ENCODE results near the gene SPATS2. TPM values are rescaled to one million over a fixed set of nuclear protein-coding genes. Genes with fewer than 3 reads are reported as not detected.

SPATS2 gene
- total and polyA plus RNA-seq, 2 donors (not counting 3 experiments of a cell fraction or from before 2014, with no cell fraction given): 55.8 to 66.5 TPM

DNA sequence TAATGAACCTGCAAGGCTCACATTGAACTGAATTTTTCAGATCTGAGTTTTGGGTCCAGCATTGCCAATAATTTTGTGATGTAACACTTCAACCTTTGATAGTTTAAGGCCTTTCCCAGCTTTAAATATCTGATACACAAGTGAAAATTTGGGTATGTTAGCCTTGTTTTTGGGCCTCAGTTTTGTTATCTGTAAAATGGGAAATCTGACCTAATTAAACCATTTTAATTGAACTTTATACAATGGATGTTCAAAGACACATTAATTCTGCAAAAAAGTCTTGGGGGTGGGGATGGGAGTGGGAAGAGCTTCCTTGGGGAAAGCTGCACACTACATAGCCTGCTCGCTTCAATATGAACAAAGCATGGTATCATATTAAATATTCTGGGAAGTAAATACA, 5.2 kb upstream of the SPATS2 start:
- no peak for DNase-seq (ENCODE audit: low read depth, low spot score)
- Histone ChIP-seq H3K9me1 (replicated peaks; ENCODE audit: control insufficient read depth, extremely low read depth, insufficient read depth, low read length) (no peaks in the 10 kb centered on the region), H3K79me2 (ENCODE audit: control insufficient read depth, insufficient read depth, low read length) (peaks cover 2% of the 10 kb centered on the region), H3K4me2 (ENCODE audit: insufficient read depth, low read length) (no peak overlapping the region), H3K27me3 (ENCODE audit: control insufficient read depth in 2 of 2, insufficient read depth in 2 of 2, low read length in 2 of 2) (no peaks in the 10 kb centered on the region), H4K20me1 (replicated peaks; ENCODE audit: control insufficient read depth, extremely low read depth, insufficient read depth, low read length) (no peaks in the 10 kb centered on the region), H3K9me3 (replicated peaks; ENCODE audit: control insufficient read depth, insufficient read depth, low read length) (no peaks in the 10 kb centered on the region), H3K4me1 (ENCODE audit: control insufficient read depth, extremely low read depth, insufficient read depth, low read length) (peaks cover 15% of the 10 kb centered on the region), H3K36me3 (ENCODE audit: control insufficient read depth in 2 of 2, extremely low read depth in 1 of 2, insufficient read depth in 2 of 2, low read length in 2 of 2) (no peaks in the 10 kb centered on the region), H3K4me3 (replicated peaks in 1 of 3; ENCODE audit: insufficient read depth in 1 of 3, low read depth in 1 of 3, low read length in 3 of 3) (no peak overlapping the region), H2AFZ (ENCODE audit: low read depth, low read length) (no peak overlapping the region), H3K9ac (replicated peaks; ENCODE audit: extremely low read depth, insufficient read depth, low read length) (no peak overlapping the region), H3K27ac (ENCODE audit: insufficient read depth, low read depth, low read length) (no peak overlapping the region)
- TF ChIP-seq GATA2 (IDR thresholded peaks at IDR 0.05; ENCODE audit: insufficient read depth, insufficient read length, low read depth, low read length) (no peak), EZH2 (IDR thresholded peaks at IDR 0.05; ENCODE audit: borderline replicate concordance, low read depth, low read length, severe bottlenecking) (no peak)
- POLR2A ChIA-PET: no interaction called here
- intact Hi-C loops (cut with micrococcal nuclease): no loop called here
- CTCF ChIA-PET: interaction anchor here (1.1 to 12.8 kb wide), 5 partner anchors 10 to 219 kb away, joined by 4 to 679 read pairs (median 181); partner anchors contain the start of gene DNAJC22
- BruUV-seq (replicated peaks): no TSS peak
- dilution Hi-C loops (cut with MboI; ENCODE audit: extremely low pct_ligation_motif_present, low sequenced_read_pairs): loop anchor here (25.0 kb wide), 1 partner anchor 150 kb away; no protein-coding TSS in a partner anchor
- no peak for FAIRE-seq

DNA sequence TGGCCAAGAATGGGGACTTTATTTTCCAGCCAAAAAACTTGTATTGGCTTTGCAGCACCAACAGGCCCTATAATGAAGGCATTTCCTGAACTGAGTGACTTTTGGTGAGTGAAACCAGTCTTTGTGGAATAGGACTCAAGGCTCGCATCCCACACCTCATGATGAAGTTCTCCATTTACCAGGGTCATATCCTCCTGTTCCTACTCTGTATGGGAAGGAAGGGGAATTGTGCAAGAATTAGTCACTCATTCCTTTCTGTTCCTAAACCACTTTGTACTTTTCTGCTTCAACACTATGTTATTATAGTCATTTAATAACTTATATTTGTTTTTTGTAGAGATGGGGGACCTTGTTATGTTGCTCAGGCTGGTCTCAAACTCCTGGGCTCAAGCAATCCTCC, 2.3 kb upstream of the SPATS2 start:
- H3K9me3 ChIP-seq (replicated peaks; ENCODE audit: control insufficient read depth, insufficient read depth, low read length): no peaks in the 10 kb centered on the region
- no peaks in the 10 kb centered on the region for H3K27me3 ChIP-seq (ENCODE audit: control insufficient read depth in 2 of 2, insufficient read depth in 2 of 2, low read length in 2 of 2)
- no peaks in the 10 kb centered on the region for H4K20me1 ChIP-seq (replicated peaks; ENCODE audit: control insufficient read depth, extremely low read depth, insufficient read depth, low read length)
- H3K9me1 ChIP-seq (replicated peaks; ENCODE audit: control insufficient read depth, extremely low read depth, insufficient read depth, low read length): no peaks in the 10 kb centered on the region
- no peak overlapping the region for H3K4me3 ChIP-seq (replicated peaks in 1 of 3; ENCODE audit: insufficient read depth in 1 of 3, low read depth in 1 of 3, low read length in 3 of 3)
- CTCF ChIA-PET: interaction anchor here (1.2 to 12.8 kb wide), 6 partner anchors 7 to 150 kb away, joined by 3 to 679 read pairs (median 14); no protein-coding TSS in a partner anchor
- intact Hi-C loops (cut with micrococcal nuclease): loop anchor here (5.0 kb wide), 1 partner anchor 257 kb away; the partner anchor contains the start of gene PRPF40B
- TF ChIP-seq FOS (IDR thresholded peaks at IDR 0.05; ENCODE audit: borderline replicate concordance, insufficient read depth, low read length) (peak; percentile 74), POLR2A (IDR thresholded peaks at IDR 0.05; ENCODE audit: low read depth, low read length) (peak; percentile 27), MYC (IDR thresholded peaks at IDR 0.05; ENCODE audit: low read depth, low read length) (no peak), EZH2 (IDR thresholded peaks at IDR 0.05; ENCODE audit: borderline replicate concordance, low read depth, low read length, severe bottlenecking) (no peak), GATA2 (IDR thresholded peaks at IDR 0.05; ENCODE audit: insufficient read depth, insufficient read length, low read depth, low read length) (no peak), POLR2AphosphoS5 (IDR thresholded peaks at IDR 0.05; ENCODE audit: insufficient read depth, low read depth, low read length) (peak; percentile 43), JUN (IDR thresholded peaks at IDR 0.05; ENCODE audit: borderline replicate concordance, insufficient read depth, insufficient read length, low read depth) (peak; percentile 64)
- TF ChIP-seq, protein P1, sequence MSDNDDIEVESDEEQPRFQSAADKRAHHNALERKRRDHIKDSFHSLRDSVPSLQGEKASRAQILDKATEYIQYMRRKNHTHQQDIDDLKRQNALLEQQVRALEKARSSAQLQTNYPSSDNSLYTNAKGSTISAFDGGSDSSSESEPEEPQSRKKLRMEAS (IDR thresholded peaks at IDR 0.05; ENCODE audit: insufficient read depth, insufficient read length): no peak
- TF ChIP-seq, protein P2, sequence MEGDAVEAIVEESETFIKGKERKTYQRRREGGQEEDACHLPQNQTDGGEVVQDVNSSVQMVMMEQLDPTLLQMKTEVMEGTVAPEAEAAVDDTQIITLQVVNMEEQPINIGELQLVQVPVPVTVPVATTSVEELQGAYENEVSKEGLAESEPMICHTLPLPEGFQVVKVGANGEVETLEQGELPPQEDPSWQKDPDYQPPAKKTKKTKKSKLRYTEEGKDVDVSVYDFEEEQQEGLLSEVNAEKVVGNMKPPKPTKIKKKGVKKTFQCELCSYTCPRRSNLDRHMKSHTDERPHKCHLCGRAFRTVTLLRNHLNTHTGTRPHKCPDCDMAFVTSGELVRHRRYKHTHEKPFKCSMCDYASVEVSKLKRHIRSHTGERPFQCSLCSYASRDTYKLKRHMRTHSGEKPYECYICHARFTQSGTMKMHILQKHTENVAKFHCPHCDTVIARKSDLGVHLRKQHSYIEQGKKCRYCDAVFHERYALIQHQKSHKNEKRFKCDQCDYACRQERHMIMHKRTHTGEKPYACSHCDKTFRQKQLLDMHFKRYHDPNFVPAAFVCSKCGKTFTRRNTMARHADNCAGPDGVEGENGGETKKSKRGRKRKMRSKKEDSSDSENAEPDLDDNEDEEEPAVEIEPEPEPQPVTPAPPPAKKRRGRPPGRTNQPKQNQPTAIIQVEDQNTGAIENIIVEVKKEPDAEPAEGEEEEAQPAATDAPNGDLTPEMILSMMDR (IDR thresholded peaks at IDR 0.05; ENCODE audit: extremely low read depth in 1 of 2, insufficient read depth in 1 of 2, low read depth in 1 of 2, low read length in 2 of 2): no peak
- H3K4me1 ChIP-seq (ENCODE audit: control insufficient read depth, extremely low read depth, insufficient read depth, low read length): peaks cover 31% of the 10 kb centered on the region
- dilution Hi-C loops (cut with MboI; ENCODE audit: extremely low pct_ligation_motif_present, low sequenced_read_pairs): loop anchor here (25.0 kb wide), 1 partner anchor 147 kb away; no protein-coding TSS in a partner anchor
- BruUV-seq (replicated peaks): no TSS peak
- H2AFZ ChIP-seq (ENCODE audit: low read depth, low read length): peak overlapping the region; percentile 48
- FAIRE-seq (peak; percentile 89), DNase-seq (ENCODE audit: low read depth, low spot score) (peak; percentile 72)
- peak overlapping the region; percentile 77 for H3K27ac ChIP-seq (ENCODE audit: insufficient read depth, low read depth, low read length)
- H3K79me2 ChIP-seq (ENCODE audit: control insufficient read depth, insufficient read depth, low read length): peaks cover 30% of the 10 kb centered on the region
- H3K9ac ChIP-seq (replicated peaks; ENCODE audit: extremely low read depth, insufficient read depth, low read length): peak overlapping the region; percentile 5
- peak overlapping the region; percentile 53 for H3K4me2 ChIP-seq (ENCODE audit: insufficient read depth, low read length)
- no peaks in the 10 kb centered on the region for H3K36me3 ChIP-seq (ENCODE audit: control insufficient read depth in 2 of 2, extremely low read depth in 1 of 2, insufficient read depth in 2 of 2, low read length in 2 of 2)
- POLR2A ChIA-PET: no interaction called here

Data from endothelial cell of umbilical vein (primary cell).